ENCODE results near the gene CDHR3.
"Not testable (repeated sequence)": the region's sequence is repeated elsewhere in the genome, so short reads cannot be mapped to it uniquely, and the experiment has no call there.

The CDHR3 gene

DNA sequence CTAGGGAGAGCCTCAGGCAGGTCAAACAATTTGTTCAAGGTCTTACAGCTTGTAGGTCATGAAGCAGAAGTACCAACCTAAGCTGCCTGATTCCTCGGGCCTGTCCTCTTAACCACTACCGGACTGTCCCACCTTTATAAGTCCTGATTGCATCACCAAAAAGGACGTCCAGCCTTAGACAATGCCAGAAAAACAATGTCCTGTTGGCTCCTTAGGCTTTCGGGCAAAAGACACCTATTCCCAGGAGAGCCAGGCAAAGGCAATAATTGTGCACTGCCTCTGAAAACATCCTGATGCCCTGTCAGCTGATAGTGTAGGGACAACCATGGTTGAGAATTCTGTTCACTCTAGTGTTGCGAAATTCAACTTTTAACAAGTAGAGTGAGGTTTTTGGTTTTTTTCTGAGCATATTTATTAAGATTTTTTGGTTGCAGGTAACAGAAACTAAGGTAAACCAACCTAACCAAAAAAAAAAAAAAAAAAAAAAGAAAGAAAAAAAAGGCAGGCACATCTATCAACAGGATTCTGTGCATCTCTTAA is 40.5 kb downstream of the CDHR3 start:
- DNase-seq = no peak

DNA sequence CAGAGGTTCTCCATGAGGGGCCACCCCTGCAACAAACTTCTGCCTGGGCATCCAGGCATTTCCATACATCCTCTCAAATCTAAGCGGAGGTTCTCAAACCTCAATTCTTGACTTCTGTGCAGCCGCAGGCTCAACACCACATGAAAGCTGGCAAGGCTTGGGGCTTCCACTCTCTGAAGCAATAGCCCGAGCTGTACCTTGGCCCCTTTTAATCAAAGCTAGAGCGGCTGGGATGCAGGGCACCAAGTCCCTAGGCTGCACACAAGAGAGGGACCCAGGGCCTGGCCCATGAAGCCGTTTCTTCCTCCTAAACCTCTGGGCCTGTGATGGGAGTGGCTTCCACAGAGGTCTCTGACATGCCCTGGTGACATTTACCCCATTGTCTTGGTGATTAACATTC is 43.8 kb downstream of the CDHR3 start:
- no peak for DNase-seq

DNA sequence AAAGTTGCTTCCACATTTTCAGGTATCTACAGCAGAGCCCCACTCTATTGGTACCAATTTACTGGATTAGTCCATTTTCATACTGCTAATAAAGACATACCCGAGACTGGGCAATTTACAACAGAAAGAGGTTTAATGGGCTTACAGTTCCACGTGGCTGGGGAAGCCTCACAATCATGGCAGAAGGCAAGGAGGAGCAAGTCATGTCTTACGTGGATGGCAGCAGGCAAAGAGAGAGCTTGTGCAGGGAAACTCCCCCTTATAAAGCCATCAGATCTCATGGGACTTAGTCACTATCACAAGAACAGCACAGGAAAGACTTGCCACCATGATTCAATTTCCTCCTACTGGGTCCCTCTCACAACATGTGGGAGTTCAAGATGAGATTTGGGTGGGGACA is 44.7 kb downstream of the CDHR3 start:
- not testable (repeated sequence) for DNase-seq

DNA sequence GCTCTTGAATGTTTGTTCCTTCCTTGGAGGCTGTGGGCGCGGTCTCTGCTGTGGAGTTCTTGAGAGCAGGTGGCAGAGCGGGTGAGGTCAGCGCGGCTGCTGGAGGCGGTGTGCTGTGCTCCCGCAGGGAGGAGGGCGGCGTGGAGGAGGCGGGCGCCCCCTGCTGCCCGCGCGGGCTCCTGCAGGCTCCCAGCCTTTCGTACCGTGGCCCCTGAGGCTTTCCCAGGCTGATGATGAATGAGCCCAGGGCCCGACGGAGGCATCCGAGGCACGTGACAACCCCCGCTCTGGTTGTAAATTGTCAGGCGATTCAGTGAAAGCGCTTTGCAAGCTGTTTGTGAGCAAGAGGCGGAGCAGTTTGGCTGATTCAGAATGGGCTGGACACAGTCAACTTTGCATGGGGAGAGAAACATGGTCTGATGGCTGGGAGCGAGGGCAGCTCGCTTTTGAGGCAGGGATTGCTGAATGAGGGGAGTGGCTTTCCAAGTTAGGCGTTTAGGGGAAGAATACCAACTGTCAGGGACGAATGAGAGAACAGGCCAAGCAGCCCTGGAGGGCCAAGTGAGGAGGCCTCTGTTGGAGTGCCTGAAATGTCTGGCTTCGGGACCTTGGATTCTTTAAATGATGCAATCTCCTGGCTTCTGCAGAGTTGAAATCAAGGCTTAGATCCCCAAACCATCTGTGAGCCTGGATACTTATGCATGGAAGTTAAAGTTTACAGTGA is 46.6 kb downstream of the CDHR3 start:
- peak; percentile 97 for DNase-seq

DNA sequence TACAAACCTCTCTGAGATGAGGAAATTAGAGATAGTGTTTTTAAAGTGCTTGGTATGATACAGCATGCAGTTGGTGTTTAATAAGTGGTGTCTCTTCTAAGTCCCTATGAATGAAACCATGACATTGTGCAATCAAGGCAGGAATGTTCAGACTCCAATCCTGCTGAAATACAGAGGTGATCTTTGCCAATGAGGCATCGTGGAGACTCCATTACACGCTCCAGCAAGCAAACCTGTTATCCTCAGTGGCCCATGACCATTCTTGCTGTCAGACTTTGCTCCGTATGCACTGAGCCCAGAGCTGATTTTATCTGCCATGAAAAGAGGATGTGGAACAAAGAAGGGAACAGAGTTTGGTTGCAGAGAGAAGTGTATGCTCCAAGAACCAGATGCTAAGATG is 47.3 kb downstream of the CDHR3 start:
- DNase-seq = no peak

DNA sequence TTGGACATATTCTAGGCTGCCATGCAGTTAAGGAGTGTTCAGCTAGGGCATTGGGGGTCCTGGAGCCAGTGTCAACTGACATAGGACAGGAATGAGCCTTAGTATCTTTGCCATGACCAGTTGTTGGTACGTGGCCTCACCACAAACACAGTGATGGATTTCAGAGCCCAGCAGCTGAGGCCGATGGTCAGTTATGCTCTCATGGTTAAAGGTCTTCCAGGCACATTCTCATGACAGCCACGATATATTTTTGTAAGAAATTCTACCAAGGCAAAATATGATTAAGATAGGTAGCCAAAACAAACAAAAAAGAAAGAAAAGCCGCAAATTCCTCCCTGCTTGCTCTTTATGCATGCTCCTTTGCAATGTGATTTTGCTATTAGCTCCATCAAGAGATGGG is 47.8 kb downstream of the CDHR3 start:
- no peak for DNase-seq

DNA sequence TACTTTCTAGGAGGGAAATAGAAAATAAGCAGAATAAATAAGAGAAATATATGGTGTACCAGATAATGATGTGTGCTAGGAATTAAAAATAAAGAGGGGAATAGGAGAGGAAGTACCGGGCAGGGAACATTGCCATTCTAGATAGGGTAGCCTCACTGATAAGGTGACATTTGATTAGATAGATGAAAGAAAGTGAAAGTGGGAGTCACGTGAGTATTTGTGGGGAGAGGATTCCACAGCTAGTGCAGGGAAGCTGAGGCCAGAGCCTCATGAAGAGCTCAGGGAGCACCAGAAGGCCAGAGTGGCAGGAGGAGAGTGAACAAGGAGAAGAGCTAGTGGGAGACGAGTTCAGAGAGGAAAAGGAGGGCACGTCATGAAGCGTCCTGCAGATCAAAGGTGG is 49.1 kb downstream of the CDHR3 start:
- no peak for DNase-seq

DNA sequence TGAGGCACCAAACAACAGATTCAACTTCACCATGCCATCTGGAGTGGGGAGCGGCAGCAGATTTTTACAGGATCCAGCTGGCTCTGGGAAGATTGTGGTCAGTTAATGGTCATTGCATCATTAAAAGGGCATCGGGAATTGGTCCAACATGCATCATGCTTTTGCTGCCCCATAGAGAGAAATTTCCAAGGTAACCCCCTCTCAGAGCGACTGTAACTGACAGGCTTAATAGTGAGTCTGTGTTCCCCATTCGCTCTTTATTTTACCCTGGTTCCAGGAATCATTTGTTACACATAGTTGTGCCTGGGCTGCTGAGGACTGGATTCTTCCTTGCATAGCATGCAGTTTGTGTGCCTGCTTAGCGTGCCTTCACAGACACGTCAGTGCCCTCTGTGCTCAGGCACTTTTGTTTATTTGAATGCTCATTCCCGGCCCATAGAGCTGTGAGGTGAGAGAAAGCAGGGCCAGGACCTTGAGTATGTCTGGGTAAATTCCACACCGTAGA is 49.9 kb downstream of the CDHR3 start:
- DNase-seq = peak; percentile 85

DNA sequence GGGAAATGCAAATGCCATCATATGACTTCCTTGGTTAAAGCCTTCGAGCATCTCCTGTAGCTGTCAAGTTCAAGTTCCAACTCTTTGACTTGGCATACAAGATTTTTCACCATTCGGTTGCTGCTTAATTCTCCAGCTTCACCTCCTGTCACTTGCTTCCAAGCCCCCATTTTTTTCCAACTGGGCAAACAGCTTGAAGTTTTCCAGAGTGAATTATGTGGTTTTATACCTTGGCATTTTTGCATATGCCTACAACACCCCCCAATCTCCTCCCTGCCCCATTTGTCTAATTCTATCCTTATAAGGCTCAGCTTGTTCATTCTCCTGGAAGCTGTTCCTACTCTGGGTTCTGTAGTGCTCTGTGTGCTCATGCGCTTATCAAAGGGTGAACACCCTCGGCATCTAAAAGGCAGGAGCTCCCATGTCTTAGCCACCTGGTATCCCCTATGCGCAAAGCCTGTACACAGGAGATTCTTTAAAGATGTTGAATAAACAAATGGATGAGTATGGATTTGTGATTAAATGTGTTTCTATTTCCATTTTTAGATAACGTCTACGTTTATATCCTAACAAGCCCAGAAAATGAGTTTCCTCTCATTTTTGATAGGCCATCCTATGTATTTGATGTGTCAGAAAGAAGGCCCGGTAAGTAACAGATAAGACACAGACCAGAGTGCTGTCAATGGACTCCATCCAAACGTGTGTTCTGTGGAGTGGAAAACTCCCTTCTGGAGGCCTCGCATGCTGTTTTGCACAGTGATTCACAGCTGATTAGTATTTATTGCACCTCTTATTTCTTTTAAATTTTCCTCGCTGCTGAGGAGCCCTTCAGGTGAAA is 52.5 kb downstream of the CDHR3 start:
- DNase-seq = no peak

DNA sequence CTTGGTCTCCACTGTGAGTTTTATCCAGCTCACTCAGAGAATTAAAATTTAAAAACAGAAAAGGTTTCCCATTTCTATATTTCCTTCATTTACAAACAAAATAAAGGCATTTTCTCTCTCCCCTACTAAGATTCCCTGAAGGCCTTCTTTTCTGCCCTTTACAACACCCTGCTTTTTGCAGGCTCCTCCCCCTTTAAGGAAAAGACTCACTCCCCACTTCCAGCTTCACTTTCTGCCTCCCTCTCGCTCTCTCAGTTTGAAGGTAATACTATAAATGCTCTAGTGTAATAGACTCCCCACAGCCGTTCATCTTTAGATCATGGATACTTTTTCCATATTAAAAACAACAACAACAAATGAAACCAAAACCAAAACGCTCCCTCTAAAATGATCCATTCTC is 53.3 kb downstream of the CDHR3 start:
- no peak for DNase-seq

DNA sequence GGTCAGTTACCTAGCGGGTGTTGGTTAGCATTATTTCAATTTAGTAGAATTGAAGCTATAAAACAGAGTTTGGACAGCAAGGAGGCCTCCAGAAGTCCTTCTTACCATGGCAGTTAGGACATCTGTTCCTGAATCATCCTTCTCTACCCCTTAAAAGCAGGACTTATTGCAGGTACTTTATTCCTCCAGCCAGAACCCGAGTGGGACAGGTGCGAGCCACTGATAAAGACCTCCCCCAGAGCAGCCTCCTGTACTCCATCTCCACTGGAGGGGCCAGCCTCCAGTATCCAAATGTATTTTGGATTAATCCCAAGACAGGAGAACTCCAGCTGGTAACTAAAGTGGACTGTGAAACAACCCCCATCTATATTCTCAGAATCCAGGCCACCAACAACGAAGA is 54.6 kb downstream of the CDHR3 start:
- DNase-seq = no peak

DNA sequence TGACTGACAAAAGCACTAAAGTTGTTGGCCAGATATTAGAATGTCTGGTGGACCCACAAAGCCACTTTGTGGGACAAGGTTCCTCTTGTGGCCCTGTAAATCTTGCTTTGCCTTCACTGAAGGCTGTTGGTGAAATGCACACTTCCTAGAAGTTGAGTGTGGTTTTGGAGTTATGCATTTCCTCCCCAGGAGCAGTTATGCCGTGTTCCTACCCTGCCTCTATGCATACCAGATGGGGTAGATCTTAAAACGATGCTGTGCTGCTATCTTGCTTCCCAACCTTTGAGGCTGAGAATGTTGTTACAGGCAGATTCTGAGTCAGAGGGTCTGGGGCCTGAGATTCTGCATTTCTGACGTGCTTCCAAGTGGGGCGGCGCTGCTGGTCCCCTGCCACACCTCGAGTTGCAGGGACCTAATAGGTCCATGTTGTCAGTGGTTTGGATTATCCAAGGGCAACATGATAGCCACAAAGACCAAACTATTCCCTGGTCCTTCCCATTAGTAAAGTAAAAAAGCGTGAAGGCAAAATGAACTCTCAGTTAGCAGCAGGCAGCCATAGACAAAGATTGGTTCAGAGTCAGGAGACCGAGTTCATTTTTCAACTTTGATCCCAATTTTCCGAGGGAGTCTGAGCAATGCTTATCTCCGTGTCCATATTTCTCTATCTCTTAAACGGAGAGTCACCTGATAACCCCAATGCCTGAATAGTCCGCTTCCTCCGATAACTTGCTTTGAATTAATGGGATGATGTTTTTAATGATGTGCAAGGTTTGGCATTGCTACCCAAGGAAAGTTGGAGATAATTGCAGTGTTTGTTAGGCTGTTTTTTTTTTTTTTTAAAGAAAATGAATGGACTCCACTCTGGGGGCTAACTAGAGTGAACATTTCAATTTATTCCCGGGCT is 55.8 kb downstream of the CDHR3 start:
- no peak for DNase-seq

DNA sequence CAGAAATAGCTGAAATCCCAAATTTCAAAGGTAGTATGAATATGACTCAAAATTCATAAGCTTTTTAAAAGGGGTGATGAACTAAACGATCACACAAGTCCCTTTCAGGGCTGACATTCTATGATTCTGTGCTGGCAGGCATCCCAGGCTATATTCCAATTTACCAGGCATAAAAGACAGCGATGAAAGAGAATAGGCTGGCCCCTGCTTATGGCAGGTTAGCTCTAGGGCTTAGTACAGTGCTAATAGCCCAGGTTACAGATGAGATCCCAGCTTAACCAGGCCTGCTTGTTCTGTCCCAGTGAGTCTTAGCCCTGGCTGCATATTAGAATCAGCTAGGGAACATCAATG is 56.4 kb downstream of the CDHR3 start:
- no peak for DNase-seq

DNA sequence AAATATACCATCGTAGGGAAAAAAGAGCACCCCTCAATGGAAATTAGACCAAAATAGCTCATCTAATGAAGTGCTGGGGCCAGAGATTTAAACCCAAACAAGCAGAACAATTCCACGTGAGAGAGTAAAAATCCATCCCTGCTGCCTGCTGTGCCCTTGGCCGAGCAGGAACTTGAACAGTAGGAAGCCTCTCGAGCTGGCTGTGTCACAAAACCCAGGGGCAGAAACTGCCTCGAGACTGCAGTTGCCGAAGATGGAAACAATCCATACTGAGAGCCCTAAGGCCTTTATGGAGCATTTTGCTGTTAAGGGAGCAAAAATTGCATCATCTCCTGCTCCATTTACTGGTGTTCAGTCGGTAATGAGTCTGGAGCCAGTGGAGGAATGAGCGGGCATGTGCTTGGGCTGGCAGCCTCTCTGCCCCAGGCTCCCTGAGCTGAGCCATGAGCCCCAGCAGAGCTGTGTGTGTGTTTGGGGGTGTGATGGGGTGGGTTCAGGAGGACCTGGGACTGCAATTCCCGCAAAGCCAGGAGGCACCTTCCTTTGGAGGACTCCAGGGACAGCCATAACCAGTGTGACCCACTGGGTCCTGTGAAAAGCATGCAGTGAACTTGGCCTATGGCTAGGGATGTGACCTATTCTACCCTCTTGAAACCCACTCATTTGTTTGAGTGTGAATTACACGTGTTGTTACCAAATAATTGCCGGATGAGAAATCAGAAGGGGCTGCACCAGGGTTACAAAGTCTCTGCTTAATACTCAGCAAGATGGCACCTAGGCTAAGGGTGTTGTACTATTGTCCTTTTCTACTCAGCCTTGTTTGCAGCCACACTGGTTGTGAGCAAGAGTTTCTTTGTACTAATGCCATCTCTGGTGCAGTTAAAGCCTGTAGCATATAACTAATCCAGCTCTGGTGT is 58.3 kb downstream of the CDHR3 start:
- no peak for DNase-seq

DNA sequence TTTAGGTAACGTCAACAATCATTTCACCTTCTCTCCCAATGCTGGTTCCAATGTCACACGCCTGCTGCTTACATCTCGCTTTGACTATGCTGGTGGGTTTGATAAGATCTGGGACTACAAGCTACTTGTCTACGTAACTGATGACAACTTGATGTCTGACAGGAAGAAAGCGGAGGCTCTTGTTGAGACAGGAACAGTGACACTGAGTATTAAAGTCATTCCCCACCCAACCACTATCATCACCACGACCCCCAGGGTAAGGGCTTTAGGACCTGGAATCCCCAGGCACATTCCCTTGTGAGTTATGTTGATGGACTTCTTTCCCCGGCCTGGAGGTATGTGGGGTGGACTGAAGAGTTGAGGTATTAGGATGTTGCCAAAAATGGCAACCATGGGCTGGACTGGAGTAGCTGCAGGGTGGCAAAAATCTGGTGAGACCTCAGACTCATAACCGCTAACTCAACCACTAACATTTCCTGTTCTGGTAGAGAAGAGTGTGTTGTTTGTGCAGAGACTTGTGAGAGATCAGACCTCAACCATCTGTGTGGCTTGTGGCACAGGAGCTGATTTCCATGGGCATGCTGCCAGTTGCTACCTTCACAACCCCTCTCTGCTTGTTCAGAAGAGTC is 59.2 kb downstream of the CDHR3 start:
- DNase-seq = no peak

DNA sequence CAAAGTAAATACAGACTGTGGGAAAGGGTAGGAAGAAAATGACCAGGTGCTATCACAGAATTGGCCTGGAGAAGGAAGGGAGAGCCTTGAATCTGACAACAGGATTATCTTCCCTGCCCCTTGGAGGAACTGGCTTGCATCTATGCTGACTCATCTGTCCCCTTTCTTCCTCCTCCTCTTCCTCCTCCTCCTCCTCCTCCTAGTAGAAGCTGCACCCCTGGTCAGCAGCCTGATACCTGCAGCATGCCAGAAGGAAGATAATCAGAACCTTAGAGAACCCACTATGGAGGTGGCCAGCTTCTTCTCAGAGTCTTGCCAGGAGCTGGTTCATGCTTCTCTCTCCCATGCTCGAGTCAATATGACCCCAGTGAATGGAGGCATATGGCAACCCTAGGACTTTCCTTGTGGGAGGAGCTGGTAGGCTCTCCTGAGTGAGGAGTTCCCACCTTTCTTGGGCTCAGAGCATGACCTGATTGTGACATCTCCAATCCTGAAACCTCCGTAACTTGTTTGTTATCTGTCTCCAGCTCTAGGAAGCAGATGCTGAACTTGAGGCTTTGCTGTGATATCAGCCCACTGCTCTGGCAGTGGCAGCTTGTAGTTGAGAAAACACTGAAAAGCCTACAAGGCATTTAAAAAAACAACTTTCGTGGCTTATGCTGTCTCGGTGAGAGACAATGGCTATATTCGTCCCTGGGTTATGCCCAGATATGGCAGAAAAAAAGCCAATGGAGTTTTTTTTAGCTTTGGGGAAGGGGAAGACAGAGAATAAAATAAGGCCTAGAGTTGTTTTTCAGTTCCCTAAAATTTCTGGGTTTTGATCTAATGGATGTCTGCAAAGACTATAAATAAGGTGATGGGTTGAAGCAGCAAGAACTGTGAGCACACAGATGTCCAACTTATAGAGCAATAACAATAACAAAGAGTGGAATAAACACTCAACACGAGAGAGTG is 60.6 kb downstream of the CDHR3 start:
- DNase-seq = no peak

DNA sequence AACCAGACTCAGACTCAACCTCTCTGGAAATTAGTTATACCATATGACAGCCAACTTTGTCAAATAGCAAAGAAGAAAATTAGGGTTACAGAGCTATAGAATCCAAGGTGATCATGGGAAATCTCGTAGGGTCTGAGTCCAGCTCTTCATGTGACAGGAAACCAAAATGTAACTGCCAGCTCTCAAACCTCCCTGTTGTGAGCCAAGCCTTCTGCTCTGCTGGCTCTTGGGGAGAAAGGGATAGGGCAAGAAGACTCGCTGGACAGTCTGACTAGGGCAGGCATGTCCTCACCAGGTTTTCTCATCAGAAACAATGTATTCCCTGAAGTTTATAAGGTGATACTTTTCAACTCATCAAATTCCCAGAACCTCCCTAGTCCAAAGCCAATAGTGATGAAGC is 63.0 kb downstream of the CDHR3 start:
- DNase-seq = no peak

DNA sequence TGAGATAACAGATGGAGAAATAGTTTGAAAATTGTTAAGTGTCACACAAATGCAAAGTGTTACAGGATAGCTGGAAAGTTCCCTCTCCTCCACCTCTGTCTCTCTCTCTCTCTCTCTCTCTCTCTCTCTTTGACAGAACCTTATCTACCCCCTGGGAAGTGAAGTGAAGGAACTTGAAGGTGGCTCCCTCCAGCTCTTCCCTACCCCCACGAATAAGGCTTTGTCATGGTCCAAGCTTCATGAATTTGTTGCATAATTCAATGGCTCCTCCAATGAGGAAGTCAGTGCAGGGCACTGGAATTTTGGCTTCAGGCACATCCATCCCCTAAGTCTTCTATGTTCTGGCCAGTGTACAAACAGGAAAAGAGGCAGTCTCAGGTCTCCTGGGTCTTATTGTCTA is 66.4 kb downstream of the CDHR3 start:
- no peak for DNase-seq

DNA sequence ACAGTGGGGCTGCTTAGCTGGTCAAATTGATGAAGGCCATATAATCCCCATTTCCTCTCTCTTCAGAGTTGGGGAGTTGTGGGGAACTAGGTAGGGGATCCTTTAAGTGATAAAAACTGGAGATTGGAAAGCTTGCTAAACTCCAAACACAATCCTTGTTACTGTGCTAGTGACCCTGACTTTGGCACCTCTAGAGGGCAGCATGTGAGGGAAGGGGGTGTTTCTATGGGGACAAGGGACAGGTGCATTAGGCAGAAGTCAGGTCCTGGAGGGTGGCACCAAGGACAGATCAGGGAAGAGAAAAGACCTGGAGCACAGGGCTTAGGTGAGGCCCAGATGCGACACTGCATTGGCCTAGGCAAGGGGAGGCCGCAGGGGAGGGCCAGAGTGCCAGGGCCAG is 66.9 kb downstream of the CDHR3 start:
- no peak for DNase-seq
